SK-N-MC (cell line): Measurements from ENCODE around the gene PROK2.

Experiments used
- EZH2 ChIP-seq: fragments of 200-600 bp; sonication (generic); IDR thresholded peaks from one replicate; pipeline ENCODE4 v1.6.1; 2017; ENCODE audit warnings: antibody characterized with exemption
- FOXP2 ChIP-seq: optimal IDR thresholded peaks from 2 replicates; pipeline ENCODE3; 2011; ENCODE audit warnings: mild to moderate bottlenecking, moderate library complexity; ENCODE audit not compliant: insufficient read depth; ENCODE audit errors: extremely low read length, control extremely low read depth
- POLR2AphosphoS5 ChIP-seq: IDR thresholded peaks from 2 replicates; pipeline ENCODE4 v1.6.1; 2012; ENCODE audit warnings: mild to moderate bottlenecking, low read depth, low read length, borderline replicate concordance

- TF ChIP-seq POLR2AphosphoS5 (no peak), EZH2 (no peak), FOXP2 (no peak)
Measured at GRCh38 chr3:71760140-71760539, 24.8 kb downstream of the PROK2 start.
